Liver (tissue), 9 donors: ENCODE data around the gene IFNGR2. TPM values are rescaled to one million over a fixed set of nuclear protein-coding genes. Genes with fewer than 3 reads are reported as not detected.

ENCODE experiments used
- DNase-seq: peaks from one replicate; pipeline ENCODE4 v3.0.0-alpha.2; 2017; ENCODE audit warnings: low spot score
- H3K27ac ChIP-seq, 2 donors: one replicate each; pipeline ENCODE4 v1.7.0; 2013; ENCODE audit warnings: inconsistent platforms in 2 of 2, low read length in 2 of 2, control low read depth in 1 of 2, low read depth in 1 of 2, mild to moderate bottlenecking in 1 of 2
- H3K27me3 ChIP-seq, 4 donors: one replicate each; pipeline versions ENCODE4 v1.6.1 to v1.7.0; 2013; ENCODE audit warnings: low read length in 3 of 4, inconsistent platforms in 1 of 4, mild to moderate bottlenecking in 1 of 4, moderate library complexity in 1 of 4; ENCODE audit not compliant: control insufficient read depth in 4 of 4, insufficient read depth in 4 of 4
- H3K36me3 ChIP-seq, 4 donors: one replicate each; pipeline versions ENCODE4 v1.6.1 to v1.7.0; 2013; ENCODE audit warnings: low read length in 3 of 4, mild to moderate bottlenecking in 3 of 4, low read depth in 1 of 4, moderate library complexity in 1 of 4; ENCODE audit not compliant: control insufficient read depth in 4 of 4, insufficient read depth in 3 of 4
- H3K4me1 ChIP-seq, 4 donors: one replicate each; pipeline versions ENCODE4 v1.6.1 to v1.7.0; 2013; ENCODE audit warnings: low read length in 3 of 4, mild to moderate bottlenecking in 3 of 4, moderate library complexity in 1 of 4; ENCODE audit not compliant: control insufficient read depth in 4 of 4, insufficient read depth in 4 of 4
- H3K4me3 ChIP-seq, 3 donors: one replicate each; pipeline versions ENCODE4 v1.6.1 to v1.7.0; 2013; ENCODE audit warnings: low read length in 3 of 3, control low read depth in 1 of 3, low read depth in 1 of 3, mild to moderate bottlenecking in 1 of 3
- H3K9ac ChIP-seq, 2 donors: one replicate each; pipeline ENCODE4 v1.7.0; 2013; ENCODE audit warnings: low read length in 2 of 2, mild to moderate bottlenecking in 2 of 2, moderate library complexity in 2 of 2, control low read depth in 1 of 2, low read depth in 1 of 2
- H3K9me3 ChIP-seq, 4 donors: one replicate each; pipeline versions ENCODE4 v1.6.1 to v1.7.0; 2013; ENCODE audit warnings: low read length in 3 of 4; ENCODE audit not compliant: control insufficient read depth in 4 of 4
- ATF3 ChIP-seq: IDR thresholded peaks from 2 replicates; pipeline ENCODE4 v1.6.1; 2016; ENCODE audit warnings: antibody characterized with exemption
- CTCF ChIP-seq: fragments of 150-350 bp; IDR thresholded peaks from 2 replicates; pipeline ENCODE4 v1.5.1; 2017; ENCODE audit warnings: improper control_type of control experiment, low read depth, low read length; ENCODE audit not compliant: missing input control
- FOXA1 ChIP-seq: IDR thresholded peaks from 2 replicates; pipeline ENCODE4 v1.6.1; 2016; ENCODE audit warnings: antibody characterized with exemption
- FOXA2 ChIP-seq: IDR thresholded peaks from 2 replicates; pipeline ENCODE4 v1.6.1; 2016; ENCODE audit warnings: antibody characterized with exemption
- GABPA ChIP-seq, 2 donors: IDR thresholded peaks in 1 of 2; conservative IDR thresholded peaks in 1 of 2; 2 replicates each; pipeline ENCODE4 v1.6.1; 2016; ENCODE audit warnings: antibody characterized with exemption in 2 of 2, mild to moderate bottlenecking in 1 of 2, moderate library complexity in 1 of 2
- HNF4A ChIP-seq, 2 donors: conservative IDR thresholded peaks; 2 replicates each; pipeline ENCODE4 v1.6.1; 2016; ENCODE audit warnings: antibody characterized with exemption in 2 of 2, mild to moderate bottlenecking in 2 of 2
- MAX ChIP-seq: IDR thresholded peaks from 2 replicates; pipeline ENCODE4 v1.6.1; 2016; ENCODE audit warnings: antibody characterized with exemption
- NR2F2 ChIP-seq: IDR thresholded peaks from 2 replicates; pipeline ENCODE4 v1.6.1; 2016; ENCODE audit warnings: antibody characterized with exemption
- RAD21 ChIP-seq, 2 donors: IDR thresholded peaks; 2 replicates each; pipeline ENCODE4 v1.6.1; 2016; ENCODE audit warnings: antibody characterized with exemption in 2 of 2, mild to moderate bottlenecking in 2 of 2
- RXRA ChIP-seq, 2 donors: IDR thresholded peaks; 2 replicates each; pipeline ENCODE4 v1.6.1; 2017 to 2018; ENCODE audit warnings: antibody characterized with exemption in 2 of 2, mild to moderate bottlenecking in 1 of 2
- SP1 ChIP-seq: IDR thresholded peaks from 2 replicates; pipeline ENCODE4 v1.6.1; 2018; ENCODE audit warnings: antibody characterized with exemption, mild to moderate bottlenecking
- TAF1 ChIP-seq: conservative IDR thresholded peaks from 2 replicates; pipeline ENCODE4 v1.6.1; 2016; ENCODE audit warnings: antibody characterized with exemption, mild to moderate bottlenecking
- YY1 ChIP-seq: IDR thresholded peaks from 2 replicates; pipeline ENCODE4 v1.6.1; 2016; ENCODE audit warnings: antibody characterized with exemption, mild to moderate bottlenecking
- WGBS: extraction: QIAGEN DNeasy Blood & Tissue Kit; methylation state at CpG from one replicate; pipeline ENCODE4 v1.1.7; 2013; 5-methylcytosine and 5-hydroxymethylcytosine counted together
- polyA plus RNA-seq, 2 donors: library from polyadenylated mRNA; stranded (reverse) in 1 of 2; unstranded in 1 of 2; fragments of 200-250 nt in 1 of 2; fragments of >200 nt in 1 of 2; fragmentation: Nextera tagmentation in 1 of 2; extraction: Ambion mirVana in 1 of 2; gene quantifications; one replicate each; pipeline versions ENCODE4 v1.2.1 to v1.2.3, GENCODE V29; 2013 to 2015
- total RNA-seq, 2 donors: library from RNA; depleted of rRNA; stranded (reverse); fragments of >200 nt; gene quantifications; one replicate each; pipeline ENCODE4 v1.2.3, GENCODE V29; 2014
- TF ChIP-seq, protein P1 (sequence below): IDR thresholded peaks from 2 replicates; pipeline ENCODE4 v1.6.1; 2016; ENCODE audit warnings: antibody characterized with exemption
- TF ChIP-seq, protein P2 (sequence below): IDR thresholded peaks from 2 replicates; pipeline ENCODE4 v1.6.1; 2016; ENCODE audit warnings: antibody characterized with exemption, mild to moderate bottlenecking
- donor health status: healthy.
- donor health status: healthy.
- donor health status: healthy.
- donor health status: healthy.
- donor health status: healthy.

Gene IFNGR2
- total and polyA plus RNA-seq, 4 donors: 23.0 to 24.3 (median 23.4) TPM

DNA sequence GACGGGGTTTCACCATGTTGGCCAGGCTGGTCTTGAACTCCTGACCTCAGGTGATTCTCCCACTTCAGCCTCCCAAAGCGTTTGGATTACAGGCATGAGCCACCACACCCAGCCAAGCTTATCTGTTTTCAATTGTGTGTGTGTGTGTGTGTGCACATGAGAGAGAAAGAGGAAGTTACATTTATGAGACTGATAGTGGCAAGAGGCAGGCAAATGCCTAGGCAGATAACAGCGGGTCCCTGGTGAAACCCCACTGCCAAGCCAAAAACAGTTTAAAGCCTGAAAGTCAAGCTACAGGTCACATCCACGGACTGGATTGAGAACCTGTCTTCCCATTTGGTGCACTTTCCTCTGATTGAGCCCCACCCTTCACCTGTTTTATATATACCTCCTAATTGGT is 35.1 kb upstream of the IFNGR2 start (continued):
- TF ChIP-seq GABPA (IDR thresholded peaks at IDR 0.05 in 1 of 2, conservative IDR thresholded peaks at IDR 0.05 in 1 of 2): no peak

- no peak overlapping the region for H3K4me3 ChIP-seq
- H3K27me3 ChIP-seq: no peaks in the 10 kb centered on the region
- no peaks in the 10 kb centered on the region for H3K36me3 ChIP-seq
- no peak for DNase-seq
- H3K4me1 ChIP-seq: no peaks in the 10 kb centered on the region
- peaks cover 2 to 12% (median 6%) of the 10 kb centered on the region in 4 donors for H3K9me3 ChIP-seq
- H3K9ac ChIP-seq: no peak overlapping the region
- no peak overlapping the region for H3K27ac ChIP-seq
- WGBS: 88% methylated on average over 3 of the region's 3 CpGs
- no peak for TF ChIP-seq CTCF
Measured at GRCh38 chr21:33368576-33368975, 34.6 kb upstream of the IFNGR2 start.

GRCh38 chr21:33369586-33369985 is 33.6 kb upstream of the IFNGR2 start:
- H3K27ac ChIP-seq: no peak overlapping the region
- H3K27me3 ChIP-seq: no peaks in the 10 kb centered on the region
- no peak for TF ChIP-seq TAF1
- no peak for TF ChIP-seq YY1
- no peak for TF ChIP-seq CTCF
- TF ChIP-seq NR2F2: no peak
- no peak for TF ChIP-seq RAD21 (IDR thresholded peaks at IDR 0.05)
- TF ChIP-seq HNF4A (conservative IDR thresholded peaks at IDR 0.05): no peak
- TF ChIP-seq GABPA (IDR thresholded peaks at IDR 0.05 in 1 of 2, conservative IDR thresholded peaks at IDR 0.05 in 1 of 2): no peak
- TF ChIP-seq, protein P1, sequence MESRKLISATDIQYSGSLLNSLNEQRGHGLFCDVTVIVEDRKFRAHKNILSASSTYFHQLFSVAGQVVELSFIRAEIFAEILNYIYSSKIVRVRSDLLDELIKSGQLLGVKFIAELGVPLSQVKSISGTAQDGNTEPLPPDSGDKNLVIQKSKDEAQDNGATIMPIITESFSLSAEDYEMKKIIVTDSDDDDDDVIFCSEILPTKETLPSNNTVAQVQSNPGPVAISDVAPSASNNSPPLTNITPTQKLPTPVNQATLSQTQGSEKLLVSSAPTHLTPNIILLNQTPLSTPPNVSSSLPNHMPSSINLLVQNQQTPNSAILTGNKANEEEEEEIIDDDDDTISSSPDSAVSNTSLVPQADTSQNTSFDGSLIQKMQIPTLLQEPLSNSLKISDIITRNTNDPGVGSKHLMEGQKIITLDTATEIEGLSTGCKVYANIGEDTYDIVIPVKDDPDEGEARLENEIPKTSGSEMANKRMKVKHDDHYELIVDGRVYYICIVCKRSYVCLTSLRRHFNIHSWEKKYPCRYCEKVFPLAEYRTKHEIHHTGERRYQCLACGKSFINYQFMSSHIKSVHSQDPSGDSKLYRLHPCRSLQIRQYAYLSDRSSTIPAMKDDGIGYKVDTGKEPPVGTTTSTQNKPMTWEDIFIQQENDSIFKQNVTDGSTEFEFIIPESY: no peak
- no peak for TF ChIP-seq SP1
- TF ChIP-seq, protein P2, sequence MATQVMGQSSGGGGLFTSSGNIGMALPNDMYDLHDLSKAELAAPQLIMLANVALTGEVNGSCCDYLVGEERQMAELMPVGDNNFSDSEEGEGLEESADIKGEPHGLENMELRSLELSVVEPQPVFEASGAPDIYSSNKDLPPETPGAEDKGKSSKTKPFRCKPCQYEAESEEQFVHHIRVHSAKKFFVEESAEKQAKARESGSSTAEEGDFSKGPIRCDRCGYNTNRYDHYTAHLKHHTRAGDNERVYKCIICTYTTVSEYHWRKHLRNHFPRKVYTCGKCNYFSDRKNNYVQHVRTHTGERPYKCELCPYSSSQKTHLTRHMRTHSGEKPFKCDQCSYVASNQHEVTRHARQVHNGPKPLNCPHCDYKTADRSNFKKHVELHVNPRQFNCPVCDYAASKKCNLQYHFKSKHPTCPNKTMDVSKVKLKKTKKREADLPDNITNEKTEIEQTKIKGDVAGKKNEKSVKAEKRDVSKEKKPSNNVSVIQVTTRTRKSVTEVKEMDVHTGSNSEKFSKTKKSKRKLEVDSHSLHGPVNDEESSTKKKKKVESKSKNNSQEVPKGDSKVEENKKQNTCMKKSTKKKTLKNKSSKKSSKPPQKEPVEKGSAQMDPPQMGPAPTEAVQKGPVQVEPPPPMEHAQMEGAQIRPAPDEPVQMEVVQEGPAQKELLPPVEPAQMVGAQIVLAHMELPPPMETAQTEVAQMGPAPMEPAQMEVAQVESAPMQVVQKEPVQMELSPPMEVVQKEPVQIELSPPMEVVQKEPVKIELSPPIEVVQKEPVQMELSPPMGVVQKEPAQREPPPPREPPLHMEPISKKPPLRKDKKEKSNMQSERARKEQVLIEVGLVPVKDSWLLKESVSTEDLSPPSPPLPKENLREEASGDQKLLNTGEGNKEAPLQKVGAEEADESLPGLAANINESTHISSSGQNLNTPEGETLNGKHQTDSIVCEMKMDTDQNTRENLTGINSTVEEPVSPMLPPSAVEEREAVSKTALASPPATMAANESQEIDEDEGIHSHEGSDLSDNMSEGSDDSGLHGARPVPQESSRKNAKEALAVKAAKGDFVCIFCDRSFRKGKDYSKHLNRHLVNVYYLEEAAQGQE: no peak
- TF ChIP-seq FOXA2: no peak
- no peak for TF ChIP-seq MAX
- TF ChIP-seq FOXA1: no peak
- TF ChIP-seq RXRA (IDR thresholded peaks at IDR 0.05): no peak
- no peak for TF ChIP-seq ATF3
- no peaks in the 10 kb centered on the region for H3K4me1 ChIP-seq
- peaks cover 2 to 12% (median 6%) of the 10 kb centered on the region in 4 donors for H3K9me3 ChIP-seq
- no peak overlapping the region for H3K9ac ChIP-seq
- WGBS: 96% methylated on average over 1 of the region's 1 CpG
- H3K4me3 ChIP-seq: no peak overlapping the region
- DNase-seq: no peak
- H3K36me3 ChIP-seq: no peaks in the 10 kb centered on the region
